A549 (cell line): ENCODE data around the gene BIRC7. TPM values are rescaled to one million over a fixed set of nuclear protein-coding genes. Genes with fewer than 3 reads are reported as not detected.
A peak's percentile ranks its signal among the peaks of the same experiment; 100 is the strongest.

ENCODE experiments used
- ATAC-seq, 2 experiments: fragments of 200-7000 bp in 1 of 2; fragments of >200 bp in 1 of 2; cut with Nextera tagmentation in 1 of 2; cut with Tn5 transposase in 1 of 2; 3 replicates each; pipeline versions ENCODE4 v1.8.0 to v1.9.1; 2018 to 2020; ENCODE audit warnings: mild to moderate bottlenecking in 1 of 2, moderate library complexity in 1 of 2
- CTCF ChIA-PET: fragments of 300-600 bp; sonication (Branson Sonifier 250); formaldehyde crosslinking; extraction: SDS; loops from one replicate; lab custom pipeline; 2021; ENCODE audit warnings: antibody characterized with exemption, inconsistent platforms; lab: Yijun Ruan, JAX
- POLR2A ChIA-PET: fragments of 350-600 bp; formaldehyde crosslinking; extraction: SDS; loops from one replicate; lab custom pipeline; 2021; ENCODE audit warnings: antibody characterized with exemption, inconsistent platforms; lab: Yijun Ruan, JAX
- DNase-seq, 2 experiments: peaks; one replicate each; pipeline versions ENCODE4 v3.0.0 to v3.0.0-alpha.2; 2011 to 2016; ENCODE audit warnings: low read depth in 1 of 2, low spot score in 1 of 2
- FAIRE-seq: peaks from 2 replicates; lab custom pipeline; 2011; peaks lifted over from hg19 to GRCh38; lab: Jason Lieb, UNC
- H3K27ac ChIP-seq, 2 experiments: fragments of >200 bp; sonication (Bioruptor Twin); formaldehyde crosslinking; 3 replicates each; pipeline ENCODE4 v1.5.1; 2016 to 2017
- H3K4me1 ChIP-seq: fragments of >200 bp; sonication (Bioruptor Twin); formaldehyde crosslinking; 3 replicates; pipeline ENCODE4 v1.6.1; 2016
- H3K4me2 ChIP-seq: fragments of >200 bp; sonication (Bioruptor Twin); formaldehyde crosslinking; 3 replicates; pipeline ENCODE4 v1.6.1; 2016
- H3K4me3 ChIP-seq: fragments of >200 bp; sonication (Bioruptor Twin); formaldehyde crosslinking; 3 replicates; pipeline ENCODE4 v1.5.1; 2016
- H3K9me3 ChIP-seq: fragments of >200 bp; sonication (Bioruptor Twin); formaldehyde crosslinking; 3 replicates; pipeline ENCODE4 v1.6.1; 2016
- ATOH8 ChIP-seq: fragments of 250-450 bp; sonication (Bioruptor Pico); IDR thresholded peaks from 2 replicates; pipeline ENCODE4 v1.5.0; 2020; ENCODE audit warnings: low read depth, mild to moderate bottlenecking, moderate library complexity
- BHLHE40 ChIP-seq: IDR thresholded peaks from 2 replicates; pipeline ENCODE4 v1.6.1; 2012; ENCODE audit warnings: low read depth, low read length, inconsistent platforms
- CHD2 ChIP-seq: fragments of 150-350 bp; IDR thresholded peaks from 2 replicates; pipeline ENCODE4 v1.6.1; 2014; ENCODE audit warnings: low read length; ENCODE audit not compliant: partially characterized antibody
- E2F6 ChIP-seq: IDR thresholded peaks from 2 replicates; pipeline ENCODE4 v1.6.1; 2012; ENCODE audit warnings: low read depth, borderline replicate concordance
- FOXS1 ChIP-seq: fragments of 250-450 bp; sonication (Bioruptor Pico); IDR thresholded peaks from 2 replicates; pipeline ENCODE4 v1.5.0; 2020; ENCODE audit warnings: mild to moderate bottlenecking, moderate library complexity
- JUN ChIP-seq, 2 experiments: fragments of >200 bp; sonication (Bioruptor Twin); formaldehyde crosslinking; IDR thresholded peaks; 2 replicates in 1 of 2; 3 replicates in 1 of 2; pipeline ENCODE4 v1.6.1; 2016 to 2017
- KDM5A ChIP-seq: fragments of 200-600 bp; sonication (generic); IDR thresholded peaks from 2 replicates; pipeline ENCODE4 v1.6.1; 2016; ENCODE audit warnings: antibody characterized with exemption, mild to moderate bottlenecking
- MAX ChIP-seq: IDR thresholded peaks from 2 replicates; pipeline ENCODE4 v1.6.1; 2012
- MYC ChIP-seq: IDR thresholded peaks from 2 replicates; pipeline ENCODE4 v1.6.1; 2012; ENCODE audit warnings: mild to moderate bottlenecking, inconsistent platforms, low read length, improper control_type of control experiment, borderline replicate concordance
- PHF8 ChIP-seq: fragments of 200-600 bp; sonication (generic); IDR thresholded peaks from 2 replicates; pipeline ENCODE4 v1.6.1; 2016; ENCODE audit warnings: low read depth, mild to moderate bottlenecking, antibody characterized with exemption, moderate library complexity, borderline replicate concordance
- POLR2A ChIP-seq: IDR thresholded peaks from 2 replicates; pipeline ENCODE4 v1.6.1; 2012; ENCODE audit warnings: mild to moderate bottlenecking, low read length
- RARB ChIP-seq: fragments of 250-450 bp; sonication (Bioruptor Pico); IDR thresholded peaks from 2 replicates; pipeline ENCODE4 v1.8.0; 2021; ENCODE audit warnings: mild to moderate bottlenecking, moderate library complexity
- RFX5 ChIP-seq: fragments of 450-650 bp; IDR thresholded peaks from 2 replicates; pipeline ENCODE4 v1.7.1; 2014; ENCODE audit warnings: antibody characterized with exemption, mild to moderate bottlenecking, moderate library complexity
- ZFP36 ChIP-seq: fragments of 450-650 bp; IDR thresholded peaks from 2 replicates; pipeline ENCODE4 v1.6.1; 2014; ENCODE audit warnings: borderline replicate concordance; ENCODE audit not compliant: partially characterized antibody
- ZSCAN20 ChIP-seq: fragments of 250-450 bp; sonication (Bioruptor Pico); IDR thresholded peaks from 2 replicates; pipeline ENCODE4 v1.8.0; 2022; ENCODE audit warnings: mild to moderate bottlenecking, moderate library complexity
- WGBS: methylation state at CpG from one replicate; pipeline ENCODE4 v1.1.6; 2017; ENCODE audit errors: missing lambda C conversion rate; 5-methylcytosine and 5-hydroxymethylcytosine counted together
- polyA plus RNA-seq, 4 experiments: library from polyadenylated mRNA; depleted of rRNA in 3 of 4; stranded (reverse); fragments of >200 nt; fragmentation: RNase III in 1 of 4; extraction: RNeasy Plus Mini Kit Qiagen cat#74134 plus additional on column Dnase treatment in 1 of 4; gene quantifications; 2 replicates in 3 of 4; 3 replicates in 1 of 4; pipeline ENCODE4 v1.2.3, GENCODE V29; 2011 to 2017
- TF ChIP-seq, protein P1 (sequence below): fragments of >200 bp; sonication (Bioruptor Twin); formaldehyde crosslinking; IDR thresholded peaks from 2 replicates; pipeline ENCODE4 v1.6.1; 2016
- TF ChIP-seq, protein P2 (sequence below): fragments of 200-600 bp; sonication (generic); IDR thresholded peaks from 2 replicates; pipeline ENCODE4 v1.6.1; 2016; ENCODE audit warnings: antibody characterized with exemption, mild to moderate bottlenecking, moderate library complexity
- TF ChIP-seq, protein P3 (sequence below): fragments of >200 bp; sonication (Bioruptor Twin); formaldehyde crosslinking; IDR thresholded peaks from 3 replicates; pipeline ENCODE4 v1.6.1; 2016

The BIRC7 gene
- polyA plus RNA-seq, 2 of the 4 experiments (the other 2 are of a cell fraction), result 0.63 to 4.9 TPM

- TF ChIP-seq, protein P1, sequence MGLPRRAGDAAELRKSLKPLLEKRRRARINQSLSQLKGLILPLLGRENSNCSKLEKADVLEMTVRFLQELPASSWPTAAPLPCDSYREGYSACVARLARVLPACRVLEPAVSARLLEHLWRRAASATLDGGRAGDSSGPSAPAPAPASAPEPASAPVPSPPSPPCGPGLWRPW, result no peak
- TF ChIP-seq MYC (no peak), CHD2 (no peak), RARB (CRISPR knock-in tag) (no peak)
Measured at GRCh38 chr20:63269724-63270123, 34.0 kb downstream of the BIRC7 start (continued).

- Histone ChIP-seq H3K27ac (no peak overlapping the region), H3K4me1 (peaks cover 23% of the 10 kb centered on the region; the same call in 2 of the 3 replicates), H3K4me3 (no peak overlapping the region), H3K9me3 (no peaks in the 10 kb centered on the region), H3K4me2 (no peak overlapping the region)
- no peak for FAIRE-seq
- TF ChIP-seq RFX5 (no peak), ZFP36 (peak; percentile 80), ATOH8 (CRISPR knock-in tag) (no peak)
- ChIA-PET CTCF (interaction anchor here (1.0 to 30.4 kb wide), 7 partner anchors 10 to 45 kb away, joined by 3 to 401 read pairs (median 5); partner anchors contain the start of gene NKAIN4), POLR2A (interaction anchor here (0.9 kb wide), 1 partner anchor 47 kb away, joined by 3 read pairs; no protein-coding TSS in a partner anchor)
- ATAC-seq, result no peak
- 91% methylated on average over 9 of the region's 9 CpGs for WGBS
- DNase-seq, result no peak
Measured at GRCh38 chr20:63270606-63271325, 35.1 kb downstream of the BIRC7 start.

DNA sequence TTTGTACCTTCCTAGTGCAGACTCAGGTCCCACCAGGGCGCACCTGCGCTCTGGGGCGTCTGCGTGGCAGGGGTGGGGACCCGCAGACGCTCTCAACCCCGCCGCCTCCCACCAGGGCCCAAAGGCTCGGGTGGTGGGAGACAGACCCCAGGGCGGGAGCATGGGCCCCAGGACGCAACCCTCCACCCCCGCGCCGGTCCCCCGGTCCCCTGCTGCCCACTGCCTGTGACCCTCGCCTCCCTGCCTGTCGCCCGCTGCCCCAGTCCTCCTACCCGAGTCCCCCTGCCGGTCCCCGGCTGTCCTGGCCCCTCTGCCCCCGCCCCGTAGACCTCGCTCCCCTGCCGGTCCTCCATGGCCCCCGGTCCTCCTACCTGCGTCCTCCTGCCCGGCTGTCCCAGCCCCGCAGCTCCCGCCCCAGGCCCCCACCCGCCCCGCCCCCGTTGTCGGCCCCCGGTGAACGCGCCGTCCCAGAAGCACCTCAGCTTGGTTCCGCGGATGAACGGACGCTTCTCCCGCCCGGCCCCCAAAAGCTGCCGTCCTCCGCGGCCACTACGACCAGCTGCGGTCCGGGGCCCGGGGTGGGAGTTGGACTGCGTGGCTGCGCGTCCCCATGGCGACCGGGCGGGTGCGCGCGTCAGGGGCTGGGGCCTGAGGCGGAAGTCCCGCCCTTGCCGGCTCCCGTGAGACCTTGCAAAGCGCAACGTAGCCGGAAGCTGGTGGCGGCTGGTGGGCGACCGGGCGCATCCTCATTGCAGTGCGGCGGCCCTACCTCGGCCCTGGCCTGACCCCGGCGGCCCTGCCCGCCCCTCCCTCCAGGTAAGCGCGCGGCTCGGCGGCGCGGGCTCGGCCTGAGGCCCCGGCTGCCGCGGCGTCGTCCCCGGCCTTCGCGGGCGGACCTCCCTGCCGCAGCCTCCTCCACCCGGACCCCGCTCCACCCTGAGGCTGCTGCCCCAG is 36.7 kb downstream of the BIRC7 start, which contains the start of gene ARFGAP1:
TSS of gene ARFGAP1 (plus strand) at position 709 of the 954 bp plus-strand sequence. CDS start 2,768 bp downstream, outside the sequence.
- Histone ChIP-seq H3K4me1 (peaks cover 23% of the 10 kb centered on the region; the same call in 2 of the 3 replicates), H3K4me2 (peak within 1 kb of the TSS; percentile 92), H3K9me3 (no peaks in the 10 kb centered on the region), H3K4me3 (peak within 1 kb of the TSS; percentile 86), H3K27ac (peak within 1 kb of the TSS; percentile 86 to 98)
- FAIRE-seq (no peak), ATAC-seq (peak; percentile 90 to 95), DNase-seq (peak; percentile 86 to 88)
- TF ChIP-seq, protein P2, sequence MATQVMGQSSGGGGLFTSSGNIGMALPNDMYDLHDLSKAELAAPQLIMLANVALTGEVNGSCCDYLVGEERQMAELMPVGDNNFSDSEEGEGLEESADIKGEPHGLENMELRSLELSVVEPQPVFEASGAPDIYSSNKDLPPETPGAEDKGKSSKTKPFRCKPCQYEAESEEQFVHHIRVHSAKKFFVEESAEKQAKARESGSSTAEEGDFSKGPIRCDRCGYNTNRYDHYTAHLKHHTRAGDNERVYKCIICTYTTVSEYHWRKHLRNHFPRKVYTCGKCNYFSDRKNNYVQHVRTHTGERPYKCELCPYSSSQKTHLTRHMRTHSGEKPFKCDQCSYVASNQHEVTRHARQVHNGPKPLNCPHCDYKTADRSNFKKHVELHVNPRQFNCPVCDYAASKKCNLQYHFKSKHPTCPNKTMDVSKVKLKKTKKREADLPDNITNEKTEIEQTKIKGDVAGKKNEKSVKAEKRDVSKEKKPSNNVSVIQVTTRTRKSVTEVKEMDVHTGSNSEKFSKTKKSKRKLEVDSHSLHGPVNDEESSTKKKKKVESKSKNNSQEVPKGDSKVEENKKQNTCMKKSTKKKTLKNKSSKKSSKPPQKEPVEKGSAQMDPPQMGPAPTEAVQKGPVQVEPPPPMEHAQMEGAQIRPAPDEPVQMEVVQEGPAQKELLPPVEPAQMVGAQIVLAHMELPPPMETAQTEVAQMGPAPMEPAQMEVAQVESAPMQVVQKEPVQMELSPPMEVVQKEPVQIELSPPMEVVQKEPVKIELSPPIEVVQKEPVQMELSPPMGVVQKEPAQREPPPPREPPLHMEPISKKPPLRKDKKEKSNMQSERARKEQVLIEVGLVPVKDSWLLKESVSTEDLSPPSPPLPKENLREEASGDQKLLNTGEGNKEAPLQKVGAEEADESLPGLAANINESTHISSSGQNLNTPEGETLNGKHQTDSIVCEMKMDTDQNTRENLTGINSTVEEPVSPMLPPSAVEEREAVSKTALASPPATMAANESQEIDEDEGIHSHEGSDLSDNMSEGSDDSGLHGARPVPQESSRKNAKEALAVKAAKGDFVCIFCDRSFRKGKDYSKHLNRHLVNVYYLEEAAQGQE, result peak; percentile 49; the same call in 1 of the 2 replicates
- TF ChIP-seq JUN (IDR thresholded peaks at IDR 0.05), result peak; percentile 30 to 78; a peak in 3 of 5 replicates
- TF ChIP-seq POLR2A, result peak; percentile 78
- no peak for TF ChIP-seq E2F6
- TF ChIP-seq FOXS1 (CRISPR knock-in tag), result no peak
- peak; percentile 66 for TF ChIP-seq CHD2
- TF ChIP-seq ZSCAN20 (CRISPR knock-in tag), result no peak
- TF ChIP-seq PHF8, result peak; percentile 60; the same call in 1 of the 2 replicates
- TF ChIP-seq MYC, result 0 out of 2 replicates have a peak, but pooled peaks have one; percentile 46
- no peak for TF ChIP-seq BHLHE40
- peak; percentile 46 for TF ChIP-seq MAX
- no peak; the same call in 1 of the 2 replicates for TF ChIP-seq KDM5A
- TF ChIP-seq, protein P3, sequence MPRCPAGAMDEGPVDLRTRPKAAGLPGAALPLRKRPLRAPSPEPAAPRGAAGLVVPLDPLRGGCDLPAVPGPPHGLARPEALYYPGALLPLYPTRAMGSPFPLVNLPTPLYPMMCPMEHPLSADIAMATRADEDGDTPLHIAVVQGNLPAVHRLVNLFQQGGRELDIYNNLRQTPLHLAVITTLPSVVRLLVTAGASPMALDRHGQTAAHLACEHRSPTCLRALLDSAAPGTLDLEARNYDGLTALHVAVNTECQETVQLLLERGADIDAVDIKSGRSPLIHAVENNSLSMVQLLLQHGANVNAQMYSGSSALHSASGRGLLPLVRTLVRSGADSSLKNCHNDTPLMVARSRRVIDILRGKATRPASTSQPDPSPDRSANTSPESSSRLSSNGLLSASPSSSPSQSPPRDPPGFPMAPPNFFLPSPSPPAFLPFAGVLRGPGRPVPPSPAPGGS, result 0 out of 3 replicates have a peak, but pooled peaks have one; percentile 61
- WGBS, result 3% methylated on average over 5 of the region's 97 CpGs
- ChIA-PET CTCF (interaction anchor here (0.7 to 30.4 kb wide), 11 partner anchors 8 to 58 kb away, joined by 3 to 401 read pairs (median 4); partner anchors contain the start of genes BIRC7 and NKAIN4), POLR2A (interaction anchor here (0.6 to 2.1 kb wide), 5 partner anchors 12 to 49 kb away, joined by 3 to 12 read pairs (median 4); partner anchors contain the start of gene BIRC7)
